ENCODE data around the gene RHNO1.

The RHNO1 gene

GRCh38 chr12:2855546-2855945 is 21.5 kb upstream of the RHNO1 start:
- Histone ChIP-seq H3K9me3 (replicated peaks; ENCODE audit: insufficient read depth, low read length) (no peaks in the 10 kb centered on the region), H2AFZ (ENCODE audit: low read length) (no peak overlapping the region), H3K4me1 (ENCODE audit: low read length) (no peaks in the 10 kb centered on the region), H3K9me2 (replicated peaks; ENCODE audit: insufficient read depth, low read length) (no peaks in the 10 kb centered on the region), H3K4me2 (ENCODE audit: low read depth, low read length) (no peak overlapping the region), H3K9ac (ENCODE audit: low read length) (no peak overlapping the region), H3K36me3 (replicated peaks; ENCODE audit: insufficient read depth, low read length) (no peaks in the 10 kb centered on the region), H3K79me2 (ENCODE audit: low read length) (no peaks in the 10 kb centered on the region), H3F3A (ENCODE audit: insufficient read depth, low read length) (peaks cover 3% of the 10 kb centered on the region; the same call in 1 of the 2 replicates), H3K27me3 (replicated peaks; ENCODE audit: insufficient read depth, low read length) (no peaks in the 10 kb centered on the region), H4K20me1 (ENCODE audit: insufficient read depth, low read length) (no peaks in the 10 kb centered on the region), H3K27ac (ENCODE audit: low read length) (no peak overlapping the region), H3K4me3 (ENCODE audit: low read length) (no peak overlapping the region)
- TF ChIP-seq CTCF (IDR thresholded peaks at IDR 0.05; ENCODE audit: low read length), result no peak
- TF ChIP-seq EZH2 (optimal IDR thresholded peaks at IDR 0.05; ENCODE audit: low read depth, low read length), result no peak
- TF ChIP-seq EZH2phosphoT487 (IDR thresholded peaks at IDR 0.05; ENCODE audit: low read length), result no peak
- DNase-seq, result no peak

GRCh38 chr12:2856051-2856450 is 21.0 kb upstream of the RHNO1 start:
- no peak overlapping the region for H2AFZ ChIP-seq (ENCODE audit: low read length)
- H3K27me3 ChIP-seq (replicated peaks; ENCODE audit: insufficient read depth, low read length), result no peaks in the 10 kb centered on the region
- no peaks in the 10 kb centered on the region for H4K20me1 ChIP-seq (ENCODE audit: insufficient read depth, low read length)
- H3K4me3 ChIP-seq (ENCODE audit: low read length), result no peak overlapping the region
- no peak overlapping the region for H3K27ac ChIP-seq (ENCODE audit: low read length)
- H3K9me3 ChIP-seq (replicated peaks; ENCODE audit: insufficient read depth, low read length), result no peaks in the 10 kb centered on the region
- no peaks in the 10 kb centered on the region for H3K4me1 ChIP-seq (ENCODE audit: low read length)
- H3K36me3 ChIP-seq (replicated peaks; ENCODE audit: insufficient read depth, low read length), result no peaks in the 10 kb centered on the region
- H3F3A ChIP-seq (ENCODE audit: insufficient read depth, low read length), result peaks cover 3% of the 10 kb centered on the region; the same call in 1 of the 2 replicates
- no peak overlapping the region for H3K4me2 ChIP-seq (ENCODE audit: low read depth, low read length)
- no peak overlapping the region for H3K9ac ChIP-seq (ENCODE audit: low read length)
- DNase-seq, result no peak
- TF ChIP-seq EZH2 (optimal IDR thresholded peaks at IDR 0.05; ENCODE audit: low read depth, low read length) (no peak), EZH2phosphoT487 (IDR thresholded peaks at IDR 0.05; ENCODE audit: low read length) (no peak), CTCF (IDR thresholded peaks at IDR 0.05; ENCODE audit: low read length) (no peak)
- no peaks in the 10 kb centered on the region for H3K9me2 ChIP-seq (replicated peaks; ENCODE audit: insufficient read depth, low read length)
- H3K79me2 ChIP-seq (ENCODE audit: low read length), result no peaks in the 10 kb centered on the region

- TF ChIP-seq EZH2 (optimal IDR thresholded peaks at IDR 0.05; ENCODE audit: low read depth, low read length) (no peak), CTCF (IDR thresholded peaks at IDR 0.05; ENCODE audit: low read length) (no peak), EZH2phosphoT487 (IDR thresholded peaks at IDR 0.05; ENCODE audit: low read length) (no peak)
- Histone ChIP-seq H3K27ac (ENCODE audit: low read length) (no peak within 1 kb of the TSS), H3K4me2 (ENCODE audit: low read depth, low read length) (no peak within 1 kb of the TSS)
Observed at GRCh38 chr12:2857021-2857431, 20.0 kb upstream of the RHNO1 start, which contains the start of gene TEX52. Gene TEX52 (minus strand): TSS chr12:2857039. CDS start chr12:2857026, 13 bp downstream.

More at GRCh38 chr12:2857021-2857431, 20.0 kb upstream of the RHNO1 start, which contains the start of gene TEX52:
- Histone ChIP-seq H3K9me3 (replicated peaks; ENCODE audit: insufficient read depth, low read length) (no peaks in the 10 kb centered on the region), H2AFZ (ENCODE audit: low read length) (no peak within 1 kb of the TSS), H4K20me1 (ENCODE audit: insufficient read depth, low read length) (no peaks in the 10 kb centered on the region), H3K9ac (ENCODE audit: low read length) (no peak within 1 kb of the TSS), H3K27me3 (replicated peaks; ENCODE audit: insufficient read depth, low read length) (no peaks in the 10 kb centered on the region), H3K4me3 (ENCODE audit: low read length) (no peak within 1 kb of the TSS), H3F3A (ENCODE audit: insufficient read depth, low read length) (peaks cover 3% of the 10 kb centered on the region; the same call in 1 of the 2 replicates), H3K9me2 (replicated peaks; ENCODE audit: insufficient read depth, low read length) (no peaks in the 10 kb centered on the region), H3K79me2 (ENCODE audit: low read length) (no peaks in the 10 kb centered on the region), H3K36me3 (replicated peaks; ENCODE audit: insufficient read depth, low read length) (no peaks in the 10 kb centered on the region), H3K4me1 (ENCODE audit: low read length) (no peaks in the 10 kb centered on the region)
- no peak for DNase-seq
